ENCODE measurements around the gene NUDT17. TPM values are rescaled to one million over a fixed set of nuclear protein-coding genes. Genes with fewer than 3 reads are reported as not detected.

NUDT17 gene
- polyA plus RNA-seq, 1 donor (not counting 4 experiments of a cell fraction or from before 2014, with no cell fraction given) = 1.3 TPM

- dilution Hi-C loops (cut with MboI; ENCODE audit: extremely low pct_ligation_motif_present, low sequenced_read_pairs) = no loop called here
These were observed 41.4 kb downstream of the NUDT17 start for GRCh38 chr1:145886816-145887215.

DNA sequence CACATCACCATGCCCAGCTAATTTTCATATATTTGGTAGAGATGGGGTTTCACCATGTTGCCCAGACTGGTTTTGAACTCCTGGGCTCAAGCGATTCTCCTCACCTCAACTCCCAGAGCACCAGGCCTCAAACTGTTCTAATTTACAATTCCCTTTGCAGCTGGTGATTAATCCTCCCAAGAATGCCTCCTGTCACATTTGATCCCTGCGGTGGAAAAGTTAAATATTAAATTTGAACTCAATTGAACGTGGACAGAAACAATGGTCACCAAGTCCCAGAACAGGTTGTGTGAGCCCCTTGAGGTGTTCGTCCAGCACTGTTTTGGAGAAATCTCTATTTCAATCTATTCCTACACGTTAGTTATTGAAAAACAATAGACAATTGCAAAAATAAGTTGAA is 42.2 kb downstream of the NUDT17 start:
- Histone ChIP-seq H3K36me3 (ENCODE audit: control insufficient read depth in 2 of 2, extremely low read depth in 1 of 2, insufficient read depth in 2 of 2, low read length in 2 of 2) (no peaks in the 10 kb centered on the region), H3K9me1 (ENCODE audit: control insufficient read depth, extremely low read depth, insufficient read depth, low read length) (no peaks in the 10 kb centered on the region), H3K4me3 (ENCODE audit: control insufficient read depth in 2 of 3, extremely low read depth in 1 of 3, insufficient read depth in 2 of 3, low read depth in 1 of 3, low read length in 3 of 3) (no peak overlapping the region), H3K9me3 (ENCODE audit: control insufficient read depth, low read depth, low read length) (no peaks in the 10 kb centered on the region), H4K20me1 (ENCODE audit: control insufficient read depth, extremely low read depth, insufficient read depth, low read length) (no peaks in the 10 kb centered on the region), H3K79me2 (ENCODE audit: control insufficient read depth, insufficient read depth, low read length) (no peaks in the 10 kb centered on the region), H3K9ac (ENCODE audit: control insufficient read depth, extremely low read depth, insufficient read depth, low read length) (no peak overlapping the region), H3K27ac (ENCODE audit: control insufficient read depth, insufficient read depth, low read length) (no peak overlapping the region), H3K4me2 (ENCODE audit: control insufficient read depth, extremely low read depth, insufficient read depth, low read depth, low read length) (no peak overlapping the region), H2AFZ (ENCODE audit: control insufficient read depth, low read length) (no peak overlapping the region), H3K4me1 (ENCODE audit: control insufficient read depth, extremely low read depth, insufficient read depth, low read length) (peaks cover 28% of the 10 kb centered on the region), H3K27me3 (ENCODE audit: control insufficient read depth, extremely low read depth, insufficient read depth, low read length) (no peaks in the 10 kb centered on the region)
- FAIRE-seq = no peak
- DNase-seq (ENCODE audit: low read depth, low spot score) = no peak
- dilution Hi-C loops (cut with MboI; ENCODE audit: extremely low pct_ligation_motif_present, low sequenced_read_pairs) = no loop called here
- TF ChIP-seq, protein P1, sequence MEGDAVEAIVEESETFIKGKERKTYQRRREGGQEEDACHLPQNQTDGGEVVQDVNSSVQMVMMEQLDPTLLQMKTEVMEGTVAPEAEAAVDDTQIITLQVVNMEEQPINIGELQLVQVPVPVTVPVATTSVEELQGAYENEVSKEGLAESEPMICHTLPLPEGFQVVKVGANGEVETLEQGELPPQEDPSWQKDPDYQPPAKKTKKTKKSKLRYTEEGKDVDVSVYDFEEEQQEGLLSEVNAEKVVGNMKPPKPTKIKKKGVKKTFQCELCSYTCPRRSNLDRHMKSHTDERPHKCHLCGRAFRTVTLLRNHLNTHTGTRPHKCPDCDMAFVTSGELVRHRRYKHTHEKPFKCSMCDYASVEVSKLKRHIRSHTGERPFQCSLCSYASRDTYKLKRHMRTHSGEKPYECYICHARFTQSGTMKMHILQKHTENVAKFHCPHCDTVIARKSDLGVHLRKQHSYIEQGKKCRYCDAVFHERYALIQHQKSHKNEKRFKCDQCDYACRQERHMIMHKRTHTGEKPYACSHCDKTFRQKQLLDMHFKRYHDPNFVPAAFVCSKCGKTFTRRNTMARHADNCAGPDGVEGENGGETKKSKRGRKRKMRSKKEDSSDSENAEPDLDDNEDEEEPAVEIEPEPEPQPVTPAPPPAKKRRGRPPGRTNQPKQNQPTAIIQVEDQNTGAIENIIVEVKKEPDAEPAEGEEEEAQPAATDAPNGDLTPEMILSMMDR (optimal IDR thresholded peaks at IDR 0.05 in 1 of 3, IDR thresholded peaks at IDR 0.05 in 1 of 3, conservative IDR thresholded peaks at IDR 0.05 in 1 of 3; ENCODE audit: extremely low read depth in 1 of 3, insufficient read depth in 2 of 3, low read length in 3 of 3) = no peak
- TF ChIP-seq EZH2 (IDR thresholded peaks at IDR 0.05; ENCODE audit: low read length) = no peak

More at GRCh38 chr1:145886816-145887215, 41.4 kb downstream of the NUDT17 start:
- Histone ChIP-seq H3K9me3 (ENCODE audit: control insufficient read depth, low read depth, low read length) (no peaks in the 10 kb centered on the region), H3K36me3 (ENCODE audit: control insufficient read depth in 2 of 2, extremely low read depth in 1 of 2, insufficient read depth in 2 of 2, low read length in 2 of 2) (no peaks in the 10 kb centered on the region), H3K4me1 (ENCODE audit: control insufficient read depth, extremely low read depth, insufficient read depth, low read length) (peaks cover 20% of the 10 kb centered on the region), H4K20me1 (ENCODE audit: control insufficient read depth, extremely low read depth, insufficient read depth, low read length) (no peaks in the 10 kb centered on the region), H3K9ac (ENCODE audit: control insufficient read depth, extremely low read depth, insufficient read depth, low read length) (no peak overlapping the region), H3K27ac (ENCODE audit: control insufficient read depth, insufficient read depth, low read length) (no peak overlapping the region), H3K4me3 (ENCODE audit: control insufficient read depth in 2 of 3, extremely low read depth in 1 of 3, insufficient read depth in 2 of 3, low read depth in 1 of 3, low read length in 3 of 3) (no peak overlapping the region), H3K79me2 (ENCODE audit: control insufficient read depth, insufficient read depth, low read length) (no peaks in the 10 kb centered on the region), H3K4me2 (ENCODE audit: control insufficient read depth, extremely low read depth, insufficient read depth, low read depth, low read length) (no peak overlapping the region), H2AFZ (ENCODE audit: control insufficient read depth, low read length) (no peak overlapping the region), H3K27me3 (ENCODE audit: control insufficient read depth, extremely low read depth, insufficient read depth, low read length) (no peaks in the 10 kb centered on the region), H3K9me1 (ENCODE audit: control insufficient read depth, extremely low read depth, insufficient read depth, low read length) (no peaks in the 10 kb centered on the region)
- FAIRE-seq (no peak), DNase-seq (ENCODE audit: low read depth, low spot score) (no peak)
- no peak for TF ChIP-seq EZH2 (IDR thresholded peaks at IDR 0.05; ENCODE audit: low read length)
- TF ChIP-seq, protein P1 (optimal IDR thresholded peaks at IDR 0.05 in 1 of 3, IDR thresholded peaks at IDR 0.05 in 1 of 3, conservative IDR thresholded peaks at IDR 0.05 in 1 of 3; ENCODE audit: extremely low read depth in 1 of 3, insufficient read depth in 2 of 3, low read length in 3 of 3) = no peak
